HG02798 (cell line): ENCODE data around the gene POMGNT1.

Source experiments
- ATAC-seq: cut with Tn5 transposase; IDR thresholded peaks from one replicate; pipeline ENCODE4 v1.9.1; 2021; ENCODE audit warnings: mild to moderate bottlenecking; ENCODE audit not compliant: unreplicated experiment, poor library complexity

Gene POMGNT1

GRCh38 chr1:46184920-46185658, 13.1 kb downstream of the POMGNT1 start:
- no peak for ATAC-seq

GRCh38 chr1:46183926-46184557, 14.2 kb downstream of the POMGNT1 start:
- no peak for ATAC-seq

- no peak for ATAC-seq
Observed at GRCh38 chr1:46183079-46183847, 15.0 kb downstream of the POMGNT1 start.

- no peak for ATAC-seq
Observed at GRCh38 chr1:46181343-46182260, 16.6 kb downstream of the POMGNT1 start.

GRCh38 chr1:46180082-46180616, 18.1 kb downstream of the POMGNT1 start:
- no peak for ATAC-seq

GRCh38 chr1:46179138-46180081, 18.8 kb downstream of the POMGNT1 start:
- ATAC-seq: peak; percentile 69

GRCh38 chr1:46176211-46176865, 21.9 kb downstream of the POMGNT1 start, which contains the start of gene P3R3URF:
P3R3URF (minus strand) TSS chr1:46176488; CDS start chr1:46176471, 17 bp downstream.
- no peak for ATAC-seq

- peak; percentile 31 for ATAC-seq
Observed at GRCh38 chr1:46175243-46175642, 23.0 kb downstream of the POMGNT1 start.

GRCh38 chr1:46174448-46175231, 23.6 kb downstream of the POMGNT1 start, which contains the start of gene TSPAN1:
TSPAN1 (plus strand) TSS chr1:46175087; CDS start chr1:46181108, 6,021 bp downstream.
- no peak for ATAC-seq

- ATAC-seq: no peak
Observed at GRCh38 chr1:46173361-46173856, 24.8 kb downstream of the POMGNT1 start.

- no peak for ATAC-seq
Observed at GRCh38 chr1:46172321-46172720, 25.9 kb downstream of the POMGNT1 start.

GRCh38 chr1:46171871-46172270, 26.4 kb downstream of the POMGNT1 start:
- ATAC-seq: no peak

GRCh38 chr1:46171351-46171750, 26.9 kb downstream of the POMGNT1 start:
- ATAC-seq: no peak

- ATAC-seq: no peak
Observed at GRCh38 chr1:46169811-46170454, 28.3 kb downstream of the POMGNT1 start.

GRCh38 chr1:46168477-46168876, 29.8 kb downstream of the POMGNT1 start:
- no peak for ATAC-seq
